Measurements from ENCODE around the gene RNU6-9. TPM values are rescaled to one million over a fixed set of nuclear protein-coding genes. Genes with fewer than 3 reads are reported as not detected.
A peak's percentile ranks its signal among the peaks of the same experiment; 100 is the strongest.

Gene RNU6-9
- total RNA-seq, 1 donor from 2014 or later: not detected

- Histone ChIP-seq H3K9ac (ENCODE audit: low read length) (no peak overlapping the region), H3K4me3 (ENCODE audit: insufficient read depth, low read depth, low read length) (no peak overlapping the region), H2AFZ (ENCODE audit: low read depth, low read length) (no peak overlapping the region), H3K79me2 (ENCODE audit: insufficient read depth, low read length) (peaks cover 82% of the 10 kb centered on the region), H3K27me3 (ENCODE audit: insufficient read depth, low read length) (no peaks in the 10 kb centered on the region), H3K4me2 (ENCODE audit: low read length) (no peak overlapping the region), H3K36me3 (ENCODE audit: insufficient read depth, low read length) (peaks cover 2% of the 10 kb centered on the region), H3K4me1 (ENCODE audit: insufficient read depth, low read length) (peaks cover 21% of the 10 kb centered on the region), H3K27ac (ENCODE audit: low read depth, low read length) (no peak overlapping the region), H4K20me1 (ENCODE audit: insufficient read depth, low read length) (peaks cover 70% of the 10 kb centered on the region), H3K9me3 (ENCODE audit: insufficient read depth, low read depth, low read length) (no peaks in the 10 kb centered on the region)
- DNase-seq (ENCODE audit: low read depth): no peak
- no peaks in the 10 kb centered on the region for H3K27me3 Mint-ChIP-seq (ENCODE audit: low read depth, unreplicated experiment)
- no peak overlapping the region for H3K27ac Mint-ChIP-seq (ENCODE audit: unreplicated experiment)
- no peaks in the 10 kb centered on the region for H3K9me3 Mint-ChIP-seq (ENCODE audit: unreplicated experiment)
- TF ChIP-seq EZH2 (IDR thresholded peaks at IDR 0.05; ENCODE audit: insufficient read depth, low read length): no peak
- TF ChIP-seq CTCF (IDR thresholded peaks at IDR 0.05; ENCODE audit: insufficient read depth, low read depth, low read length): no peak
- peaks cover 7% of the 10 kb centered on the region for H3K4me1 Mint-ChIP-seq (ENCODE audit: low read depth, unreplicated experiment)
- H3K36me3 Mint-ChIP-seq (ENCODE audit: low read depth, unreplicated experiment): peaks cover 26% of the 10 kb centered on the region
- FAIRE-seq: no peak
- H3K4me3 Mint-ChIP-seq (ENCODE audit: unreplicated experiment): no peak overlapping the region
Observed at GRCh38 chr19:939922-940321, 46.6 kb downstream of the RNU6-9 start.

GRCh38 chr19:940591-941291 is 47.5 kb downstream of the RNU6-9 start:
- Mint-ChIP-seq H3K27ac (ENCODE audit: unreplicated experiment) (no peak overlapping the region), H3K4me3 (ENCODE audit: unreplicated experiment) (no peak overlapping the region)
- H3K9ac ChIP-seq (ENCODE audit: low read length): no peak overlapping the region

More at GRCh38 chr19:940591-941291, 47.5 kb downstream of the RNU6-9 start:
- FAIRE-seq (no peak), DNase-seq (ENCODE audit: low read depth) (peak; percentile 47)
- Mint-ChIP-seq H3K9me3 (ENCODE audit: unreplicated experiment) (no peaks in the 10 kb centered on the region), H3K27me3 (ENCODE audit: low read depth, unreplicated experiment) (no peaks in the 10 kb centered on the region), H3K4me1 (ENCODE audit: low read depth, unreplicated experiment) (peaks cover 7% of the 10 kb centered on the region), H3K36me3 (ENCODE audit: low read depth, unreplicated experiment) (peaks cover 26% of the 10 kb centered on the region)
- Histone ChIP-seq H3K27ac (ENCODE audit: low read depth, low read length) (no peak overlapping the region), H3K4me2 (ENCODE audit: low read length) (peak overlapping the region; percentile 67), H3K4me1 (ENCODE audit: insufficient read depth, low read length) (peaks cover 17% of the 10 kb centered on the region), H3K79me2 (ENCODE audit: insufficient read depth, low read length) (peaks cover 84% of the 10 kb centered on the region), H4K20me1 (ENCODE audit: insufficient read depth, low read length) (peaks cover 78% of the 10 kb centered on the region), H3K9me3 (ENCODE audit: insufficient read depth, low read depth, low read length) (no peaks in the 10 kb centered on the region), H3K4me3 (ENCODE audit: insufficient read depth, low read depth, low read length) (no peak overlapping the region), H3K27me3 (ENCODE audit: insufficient read depth, low read length) (no peaks in the 10 kb centered on the region), H3K36me3 (ENCODE audit: insufficient read depth, low read length) (peaks cover 2% of the 10 kb centered on the region), H2AFZ (ENCODE audit: low read depth, low read length) (no peak overlapping the region)
- TF ChIP-seq EZH2 (IDR thresholded peaks at IDR 0.05; ENCODE audit: insufficient read depth, low read length): no peak
- TF ChIP-seq CTCF (IDR thresholded peaks at IDR 0.05; ENCODE audit: insufficient read depth, low read depth, low read length): no peak
